IMR-90 (cell line): ENCODE data around the gene ENOX1. TPM values are rescaled to one million over a fixed set of nuclear protein-coding genes. Genes with fewer than 3 reads are reported as not detected.

ENCODE experiments used
- ATAC-seq: fragments of 200-7000 bp; cut with Tn5 transposase; 2 replicates; pipeline ENCODE4 v1.9.1; 2020; ENCODE audit warnings: low read depth, mild to moderate bottlenecking, moderate library complexity
- BruUV-seq: library from RNA; stranded (reverse); fragments of 400-500 nt; replicated peaks from 2 replicates; lab custom pipeline; 2021; lab: Mats Ljungman, UMichigan
- CTCF ChIA-PET: fragments of 300-600 bp; formaldehyde crosslinking; extraction: SDS; loops from one replicate; lab custom pipeline; 2021; ENCODE audit warnings: antibody characterized with exemption; lab: Yijun Ruan, JAX
- POLR2A ChIA-PET: fragments of 300-600 bp; sonication (Branson Sonifier 250); formaldehyde crosslinking; loops from one replicate; lab custom pipeline; 2022; ENCODE audit warnings: antibody characterized with exemption; ENCODE audit not compliant: unreplicated experiment; lab: Charles Lee
- DNase-seq: peaks from one replicate; pipeline ENCODE4 v3.0.0; 2013
- H2AFZ ChIP-seq: replicated peaks from 2 replicates; pipeline ENCODE3; 2013; ENCODE audit warnings: low read length, mild to moderate bottlenecking; ENCODE audit not compliant: poor library complexity
- H2AK5ac ChIP-seq: 2 replicates; pipeline ENCODE4 v1.6.1; 2013; ENCODE audit warnings: low read depth, low read length, inconsistent platforms
- H2AK9ac ChIP-seq: replicated peaks from 2 replicates; pipeline ENCODE3; 2013; ENCODE audit warnings: mild to moderate bottlenecking, low read depth, low read length, moderate library complexity; ENCODE audit not compliant: poor library complexity
- H2BK120ac ChIP-seq: 2 replicates; pipeline ENCODE4 v1.6.1; 2013; ENCODE audit warnings: low read depth, low read length, inconsistent platforms
- H2BK15ac ChIP-seq: 3 replicates; pipeline ENCODE4 v1.6.1; 2013; ENCODE audit warnings: low read depth, low read length, inconsistent platforms
- H2BK20ac ChIP-seq: 2 replicates; pipeline ENCODE4 v1.6.1; 2013; ENCODE audit warnings: low read depth, mild to moderate bottlenecking, inconsistent platforms, low read length, moderate library complexity
- H2BK5ac ChIP-seq: 2 replicates; pipeline ENCODE4 v1.6.1; 2013; ENCODE audit warnings: mild to moderate bottlenecking, low read depth, low read length, inconsistent platforms; ENCODE audit not compliant: poor library complexity, severe bottlenecking
- H3K14ac ChIP-seq: replicated peaks from 2 replicates; pipeline ENCODE4 v1.6.1; 2013; ENCODE audit warnings: low read depth, low read length, inconsistent platforms
- H3K18ac ChIP-seq: 2 replicates; pipeline ENCODE4 v1.6.1; 2013; ENCODE audit warnings: low read depth, low read length, control low read depth
- H3K23ac ChIP-seq: 2 replicates; pipeline ENCODE4 v1.6.1; 2013; ENCODE audit warnings: low read depth, low read length, inconsistent platforms
- H3K27ac ChIP-seq: 2 replicates; pipeline ENCODE4 v1.5.1; 2013; ENCODE audit warnings: mild to moderate bottlenecking, control low read depth, low read length; ENCODE audit not compliant: insufficient read depth
- H3K27me3 ChIP-seq: 2 replicates; pipeline ENCODE4 v1.6.1; 2013; ENCODE audit warnings: low read length; ENCODE audit not compliant: control insufficient read depth, insufficient read depth
- H3K36me3 ChIP-seq: 2 replicates; pipeline ENCODE4 v1.6.1; 2013; ENCODE audit warnings: low read length, mixed read lengths; ENCODE audit not compliant: control insufficient read depth, insufficient read depth
- H3K4ac ChIP-seq: 2 replicates; pipeline ENCODE4 v1.6.1; 2013; ENCODE audit warnings: low read depth, low read length, inconsistent platforms
- H3K4me1 ChIP-seq: 2 replicates; pipeline ENCODE4 v1.6.1; 2013; ENCODE audit warnings: low read length, mixed read lengths; ENCODE audit not compliant: control insufficient read depth, insufficient read depth
- H3K4me2 ChIP-seq: 2 replicates; pipeline ENCODE4 v1.6.1; 2013; ENCODE audit warnings: low read depth, mild to moderate bottlenecking, control low read depth, low read length, moderate library complexity
- H3K4me3 ChIP-seq: 2 replicates; pipeline ENCODE4 v1.5.1; 2013; ENCODE audit warnings: low read depth, mild to moderate bottlenecking, control low read depth, low read length, moderate library complexity; ENCODE audit not compliant: insufficient read depth
- H3K56ac ChIP-seq: 2 replicates; pipeline ENCODE4 v1.6.1; 2013; ENCODE audit warnings: low read length, inconsistent platforms; ENCODE audit not compliant: insufficient read depth; ENCODE audit errors: extremely low read depth
- H3K79me1 ChIP-seq, 2 experiments: 2 replicates each; pipeline ENCODE4 v1.6.1; 2013; ENCODE audit warnings: low read length in 2 of 2, inconsistent platforms in 1 of 2, low read depth in 1 of 2
- H3K9ac ChIP-seq: 2 replicates; pipeline ENCODE4 v1.6.1; 2013; ENCODE audit warnings: low read depth, low read length, control low read depth
- H3K9me1 ChIP-seq: 2 replicates; pipeline ENCODE4 v1.6.1; 2013; ENCODE audit warnings: low read length, inconsistent platforms; ENCODE audit not compliant: insufficient read depth
- H3K9me3 ChIP-seq: 2 replicates; pipeline ENCODE4 v1.6.1; 2013; ENCODE audit warnings: low read length; ENCODE audit not compliant: control insufficient read depth, insufficient read depth
- H4K20me1 ChIP-seq: 2 replicates; pipeline ENCODE4 v1.6.1; 2013; ENCODE audit warnings: low read length, inconsistent platforms; ENCODE audit not compliant: insufficient read depth
- H4K5ac ChIP-seq: 2 replicates; pipeline ENCODE4 v1.6.1; 2013; ENCODE audit warnings: mild to moderate bottlenecking, low read depth, low read length, control low read depth
- H4K8ac ChIP-seq, 2 experiments: 2 replicates each; pipeline ENCODE4 v1.6.1; 2013; ENCODE audit warnings: low read depth in 2 of 2, low read length in 2 of 2, control low read depth in 1 of 2, inconsistent platforms in 1 of 2
- H4K91ac ChIP-seq: 2 replicates; pipeline ENCODE4 v1.6.1; 2013; ENCODE audit warnings: low read depth, low read length, inconsistent platforms; ENCODE audit not compliant: insufficient read depth
- BHLHE40 ChIP-seq: fragments of 150-350 bp; IDR thresholded peaks from 2 replicates; pipeline ENCODE4 v1.6.1; 2016; ENCODE audit warnings: mild to moderate bottlenecking, low read depth, low read length
- CEBPB ChIP-seq: IDR thresholded peaks from 2 replicates; pipeline ENCODE4 v1.6.1; 2012; ENCODE audit warnings: low read depth, low read length, improper control_type of control experiment
- CHD1 ChIP-seq: IDR thresholded peaks from 2 replicates; pipeline ENCODE4 v1.6.1; 2012; ENCODE audit warnings: low read depth, low read length, improper control_type of control experiment
- FOS ChIP-seq: fragments of 150-350 bp; IDR thresholded peaks from 2 replicates; pipeline ENCODE4 v1.6.1; 2016; ENCODE audit warnings: low read depth, low read length
- MAFK ChIP-seq: IDR thresholded peaks from 2 replicates; pipeline ENCODE4 v1.6.1; 2012; ENCODE audit warnings: low read depth, low read length, improper control_type of control experiment
- MAZ ChIP-seq: IDR thresholded peaks from 2 replicates; pipeline ENCODE4 v1.6.1; 2012; ENCODE audit warnings: low read depth, mild to moderate bottlenecking, low read length, improper control_type of control experiment, moderate library complexity, borderline replicate concordance
- MXI1 ChIP-seq: IDR thresholded peaks from 2 replicates; pipeline ENCODE4 v1.6.1; 2012; ENCODE audit warnings: low read depth, mild to moderate bottlenecking, low read length, moderate library complexity, borderline replicate concordance
- NFE2L2 ChIP-seq: fragments of 150-350 bp; IDR thresholded peaks from 2 replicates; pipeline ENCODE4 v1.6.1; 2016; ENCODE audit warnings: low read depth, mild to moderate bottlenecking, low read length
- POLR2A ChIP-seq: IDR thresholded peaks from 2 replicates; pipeline ENCODE4 v1.6.1; 2012; ENCODE audit warnings: mild to moderate bottlenecking, low read depth, low read length
- RAD21 ChIP-seq: IDR thresholded peaks from 2 replicates; pipeline ENCODE4 v1.6.1; 2012; ENCODE audit warnings: low read length, improper control_type of control experiment
- RCOR1 ChIP-seq: IDR thresholded peaks from 2 replicates; pipeline ENCODE4 v1.6.1; 2012; ENCODE audit warnings: mild to moderate bottlenecking, low read length, improper control_type of control experiment; ENCODE audit not compliant: insufficient replicate concordance
- RFX5 ChIP-seq: IDR thresholded peaks from 2 replicates; pipeline ENCODE4 v1.8.0; 2012; ENCODE audit warnings: low read depth, mild to moderate bottlenecking, low read length, moderate library complexity
- SMC3 ChIP-seq: fragments of 150-350 bp; IDR thresholded peaks from 2 replicates; pipeline ENCODE4 v1.6.1; 2016; ENCODE audit warnings: low read depth, mild to moderate bottlenecking, antibody characterized with exemption, low read length, moderate library complexity
- WGBS, 2 experiments: methylation state at CpG; one replicate each; pipeline versions ENCODE4 v1.1.5 to v1.1.7; 2013; ENCODE audit warnings: missing lambda C conversion rate in 2 of 2; ENCODE audit not compliant: insufficient read length in 1 of 2; ENCODE audit errors: extremely low coverage in 2 of 2; 5-methylcytosine and 5-hydroxymethylcytosine counted together
- dilution Hi-C: fragments of 300-500 bp; cut with HindIII; formaldehyde crosslinking; loops from one replicate; pipeline ENCODE4 v1.14.3; 2018; ENCODE audit warnings: low sequenced_read_pairs; ENCODE audit not compliant: unreplicated experiment
- in situ Hi-C: fragments of 300-500 bp; cut with MboI; formaldehyde crosslinking; loops from 3 replicates; pipeline ENCODE4 v1.14.3; 2019; ENCODE audit warnings: low sequenced_read_pairs, inconsistent platforms, mixed read lengths
- intact Hi-C: fragments of 100-400 bp; cut with micrococcal nuclease; formaldehyde crosslinking; loops from 2 replicates; pipeline ENCODE4 v1.10.0; 2022
- polyA plus RNA-seq, 3 experiments: library from polyadenylated mRNA; depleted of rRNA; stranded (reverse); fragments of >200 nt; gene quantifications; 2 replicates each; pipeline ENCODE4 v1.2.3, GENCODE V29; 2012; ENCODE audit warnings: low replicate concordance in 1 of 3
- total RNA-seq: library from RNA; depleted of rRNA; stranded (reverse); fragments of >200 nt; gene quantifications from 2 replicates; pipeline ENCODE4 v1.2.3, GENCODE V29; 2012
- TF ChIP-seq, protein P1 (sequence below): fragments of 150-350 bp; IDR thresholded peaks from 2 replicates; pipeline ENCODE4 v1.6.1; 2017; ENCODE audit warnings: mild to moderate bottlenecking, antibody characterized with exemption, low read length, low read depth
- TF ChIP-seq, protein P2 (sequence below): conservative IDR thresholded peaks from 2 replicates; pipeline ENCODE4 v1.5.1; 2012; ENCODE audit warnings: mild to moderate bottlenecking, low read depth, low read length, improper control_type of control experiment
- TF ChIP-seq, protein P3 (sequence below): fragments of 150-350 bp; IDR thresholded peaks from 2 replicates; pipeline ENCODE4 v1.6.1; 2016; ENCODE audit warnings: low read depth, mild to moderate bottlenecking, low read length, moderate library complexity, borderline replicate concordance

The ENOX1 gene
- total and polyA plus RNA-seq, 2 of the 4 experiments (the other 2 are of a cell fraction): 0.99 to 1.3 TPM

DNA sequence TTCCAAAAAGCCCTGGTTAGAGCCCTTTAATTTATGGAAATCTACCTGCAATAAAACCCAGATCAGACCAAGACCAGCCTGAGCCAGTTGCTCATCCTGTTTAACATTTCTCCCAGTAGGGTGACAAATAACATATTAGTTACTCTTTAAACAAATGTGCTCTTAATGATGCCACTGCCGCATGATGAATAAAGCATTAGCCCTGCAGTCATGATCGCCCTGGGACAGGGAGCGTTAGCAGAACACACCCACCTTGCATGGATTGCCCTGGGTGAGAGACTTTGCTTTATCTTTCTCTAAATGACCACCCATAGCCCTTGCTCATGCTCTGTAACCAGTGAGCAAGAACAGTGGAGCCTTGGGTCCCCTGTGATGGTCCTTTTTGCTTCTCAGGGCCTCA is 362.4 kb downstream of the ENOX1 start:
- H3K4ac ChIP-seq: no peak overlapping the region
- no peak overlapping the region for H2BK120ac ChIP-seq
- H3K4me1 ChIP-seq: no peaks in the 10 kb centered on the region; the same call in 1 of the 2 replicates
- dilution Hi-C loops (no loop called here), intact Hi-C loops (no loop called here), in situ Hi-C loops (no loop called here)
- H3K9ac ChIP-seq: no peak overlapping the region
- no peak overlapping the region for H3K56ac ChIP-seq
- no peak overlapping the region for H3K23ac ChIP-seq
- TF ChIP-seq NFE2L2 (no peak), RCOR1 (no peak), RFX5 (no peak), SMC3 (no peak), CEBPB (no peak), POLR2A (no peak), RAD21 (no peak), MAFK (no peak), FOS (no peak), MAZ (no peak), CHD1 (no peak), MXI1 (no peak), BHLHE40 (no peak)
- TF ChIP-seq, protein P1, sequence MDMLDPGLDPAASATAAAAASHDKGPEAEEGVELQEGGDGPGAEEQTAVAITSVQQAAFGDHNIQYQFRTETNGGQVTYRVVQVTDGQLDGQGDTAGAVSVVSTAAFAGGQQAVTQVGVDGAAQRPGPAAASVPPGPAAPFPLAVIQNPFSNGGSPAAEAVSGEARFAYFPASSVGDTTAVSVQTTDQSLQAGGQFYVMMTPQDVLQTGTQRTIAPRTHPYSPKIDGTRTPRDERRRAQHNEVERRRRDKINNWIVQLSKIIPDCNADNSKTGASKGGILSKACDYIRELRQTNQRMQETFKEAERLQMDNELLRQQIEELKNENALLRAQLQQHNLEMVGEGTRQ: no peak
- TF ChIP-seq, protein P2, sequence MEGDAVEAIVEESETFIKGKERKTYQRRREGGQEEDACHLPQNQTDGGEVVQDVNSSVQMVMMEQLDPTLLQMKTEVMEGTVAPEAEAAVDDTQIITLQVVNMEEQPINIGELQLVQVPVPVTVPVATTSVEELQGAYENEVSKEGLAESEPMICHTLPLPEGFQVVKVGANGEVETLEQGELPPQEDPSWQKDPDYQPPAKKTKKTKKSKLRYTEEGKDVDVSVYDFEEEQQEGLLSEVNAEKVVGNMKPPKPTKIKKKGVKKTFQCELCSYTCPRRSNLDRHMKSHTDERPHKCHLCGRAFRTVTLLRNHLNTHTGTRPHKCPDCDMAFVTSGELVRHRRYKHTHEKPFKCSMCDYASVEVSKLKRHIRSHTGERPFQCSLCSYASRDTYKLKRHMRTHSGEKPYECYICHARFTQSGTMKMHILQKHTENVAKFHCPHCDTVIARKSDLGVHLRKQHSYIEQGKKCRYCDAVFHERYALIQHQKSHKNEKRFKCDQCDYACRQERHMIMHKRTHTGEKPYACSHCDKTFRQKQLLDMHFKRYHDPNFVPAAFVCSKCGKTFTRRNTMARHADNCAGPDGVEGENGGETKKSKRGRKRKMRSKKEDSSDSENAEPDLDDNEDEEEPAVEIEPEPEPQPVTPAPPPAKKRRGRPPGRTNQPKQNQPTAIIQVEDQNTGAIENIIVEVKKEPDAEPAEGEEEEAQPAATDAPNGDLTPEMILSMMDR: no peak
- TF ChIP-seq, protein P3, sequence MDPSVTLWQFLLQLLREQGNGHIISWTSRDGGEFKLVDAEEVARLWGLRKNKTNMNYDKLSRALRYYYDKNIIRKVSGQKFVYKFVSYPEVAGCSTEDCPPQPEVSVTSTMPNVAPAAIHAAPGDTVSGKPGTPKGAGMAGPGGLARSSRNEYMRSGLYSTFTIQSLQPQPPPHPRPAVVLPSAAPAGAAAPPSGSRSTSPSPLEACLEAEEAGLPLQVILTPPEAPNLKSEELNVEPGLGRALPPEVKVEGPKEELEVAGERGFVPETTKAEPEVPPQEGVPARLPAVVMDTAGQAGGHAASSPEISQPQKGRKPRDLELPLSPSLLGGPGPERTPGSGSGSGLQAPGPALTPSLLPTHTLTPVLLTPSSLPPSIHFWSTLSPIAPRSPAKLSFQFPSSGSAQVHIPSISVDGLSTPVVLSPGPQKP: no peak
- 90% methylated on average over 2 of the region's 3 CpGs; no CpG with 5 or more reads in 1 of the 2 experiments for WGBS, 2 experiments
- no peak overlapping the region for H3K4me3 ChIP-seq
- no peak overlapping the region for H2AK9ac ChIP-seq
- H3K9me3 ChIP-seq: peaks cover 3% of the 10 kb centered on the region; the same call in 1 of the 2 replicates
- CTCF ChIA-PET: interaction anchor here (1.5 kb wide), 1 partner anchor 12 kb away, joined by 3 read pairs; no protein-coding TSS in a partner anchor
- H4K91ac ChIP-seq: no peak overlapping the region
- no peak overlapping the region for H3K18ac ChIP-seq
- H4K20me1 ChIP-seq: no peaks in the 10 kb centered on the region
- H3K36me3 ChIP-seq: no peaks in the 10 kb centered on the region
- no peak overlapping the region for H2AFZ ChIP-seq
- POLR2A ChIA-PET: no interaction called here
- no peak overlapping the region for H4K5ac ChIP-seq
- H3K4me2 ChIP-seq: no peak overlapping the region
- DNase-seq: no peak
- no peak overlapping the region for H2BK5ac ChIP-seq
- H2BK20ac ChIP-seq: no peak overlapping the region
- BruUV-seq: no TSS peak
- H3K14ac ChIP-seq: no peak overlapping the region
- no peaks in the 10 kb centered on the region for H3K79me1 ChIP-seq
- no peaks in the 10 kb centered on the region for H3K9me1 ChIP-seq
- H2BK15ac ChIP-seq: no peak overlapping the region
- no peak overlapping the region for H4K8ac ChIP-seq
- ATAC-seq: no peak
- H2AK5ac ChIP-seq: no peak overlapping the region
- no peak overlapping the region for H3K27ac ChIP-seq
- H3K27me3 ChIP-seq: peaks cover 2% of the 10 kb centered on the region; the same call in 1 of the 2 replicates
